GM12878 (cell line): ENCODE results near the gene UBE2E1. TPM values are rescaled to one million over a fixed set of nuclear protein-coding genes. Genes with fewer than 3 reads are reported as not detected.

ENCODE experiments used
- ASH2L ChIP-seq: fragments of 300-600, 200-600 bp; sonication (generic); IDR thresholded peaks from 2 replicates; pipeline ENCODE4 v1.6.1; 2017; ENCODE audit warnings: low read depth, mild to moderate bottlenecking, borderline replicate concordance
- CBFB ChIP-seq: IDR thresholded peaks from 2 replicates; pipeline ENCODE4 v1.6.1; 2016; ENCODE audit warnings: antibody characterized with exemption, low read depth
- DPF2 ChIP-seq: fragments of 450-650 bp; IDR thresholded peaks from 2 replicates; pipeline ENCODE4 v1.6.1; 2017; ENCODE audit warnings: mild to moderate bottlenecking
- EP300 ChIP-seq, 2 experiments: fragments of 150-350 bp in 1 of 2; IDR thresholded peaks; 2 replicates each; pipeline ENCODE4 v1.6.1; 2011 to 2012; ENCODE audit warnings: low read depth in 2 of 2, low read length in 2 of 2, borderline replicate concordance in 1 of 2, improper control_type of control experiment in 1 of 2, inconsistent platforms in 1 of 2; ENCODE audit not compliant: control insufficient read depth in 1 of 2
- GATAD2B ChIP-seq: fragments of 450-650 bp; conservative IDR thresholded peaks from 2 replicates; pipeline ENCODE4 v1.6.1; 2017; ENCODE audit warnings: low read depth, mild to moderate bottlenecking, moderate library complexity
- HDAC6 ChIP-seq: fragments of 200-600 bp; sonication (generic); IDR thresholded peaks from one replicate; pipeline ENCODE4 v1.8.0; 2017; ENCODE audit warnings: antibody characterized with exemption; ENCODE audit not compliant: unreplicated experiment
- HDGF ChIP-seq: fragments of 450-650 bp; IDR thresholded peaks from 2 replicates; pipeline ENCODE4 v1.6.1; 2016; ENCODE audit warnings: antibody characterized with exemption
- IRF3 ChIP-seq: fragments of 450-650 bp; IDR thresholded peaks from 2 replicates; pipeline ENCODE4 v1.6.1; 2014; ENCODE audit warnings: mild to moderate bottlenecking
- JUNB ChIP-seq: IDR thresholded peaks from 2 replicates; pipeline ENCODE4 v1.6.1; 2016; ENCODE audit warnings: antibody characterized with exemption, mild to moderate bottlenecking
- KAT2A ChIP-seq: conservative IDR thresholded peaks from 2 replicates; pipeline ENCODE4 v1.6.1; 2011; ENCODE audit warnings: low read depth, low read length; ENCODE audit not compliant: control insufficient read depth
- MAX ChIP-seq: IDR thresholded peaks from 2 replicates; pipeline ENCODE4 v1.6.1; 2012; ENCODE audit warnings: low read depth, low read length, improper control_type of control experiment
- MXI1 ChIP-seq: fragments of 150-350 bp; IDR thresholded peaks from 2 replicates; pipeline ENCODE4 v1.6.1; 2011; ENCODE audit warnings: low read depth, mild to moderate bottlenecking, inconsistent platforms, low read length, improper control_type of control experiment
- PAX5 ChIP-seq: IDR thresholded peaks from 2 replicates; pipeline ENCODE4 v1.6.1; 2011; ENCODE audit warnings: low read depth, low read length, borderline replicate concordance
- PKNOX1 ChIP-seq: fragments of 450-650 bp; IDR thresholded peaks from 2 replicates; pipeline ENCODE4 v1.6.1; 2016; ENCODE audit warnings: mild to moderate bottlenecking
- RCOR1 ChIP-seq: conservative IDR thresholded peaks from 2 replicates; pipeline ENCODE4 v1.6.1; 2012; ENCODE audit warnings: low read depth, low read length, improper control_type of control experiment
- SREBF1 ChIP-seq: IDR thresholded peaks from 2 replicates; pipeline ENCODE4 v1.6.1; 2012; ENCODE audit warnings: mild to moderate bottlenecking, low read length
- STAT3 ChIP-seq: IDR thresholded peaks from 2 replicates; pipeline ENCODE4 v1.6.1; 2011; ENCODE audit warnings: low read depth, low read length, improper control_type of control experiment
- YY1 ChIP-seq: IDR thresholded peaks from 2 replicates; pipeline ENCODE4 v1.6.1; 2011; ENCODE audit warnings: low read depth, mild to moderate bottlenecking, low read length
- ZBTB40 ChIP-seq: fragments of 450-650 bp; IDR thresholded peaks from 2 replicates; pipeline ENCODE4 v1.6.1; 2016; ENCODE audit warnings: mild to moderate bottlenecking, moderate library complexity, borderline replicate concordance
- ZNF217 ChIP-seq: fragments of 450-650 bp; IDR thresholded peaks from 2 replicates; pipeline ENCODE4 v1.6.1; 2017; ENCODE audit warnings: antibody characterized with exemption, mild to moderate bottlenecking
- ZNF622 ChIP-seq: fragments of 450-650 bp; IDR thresholded peaks from 2 replicates; pipeline ENCODE4 v1.6.1; 2017; ENCODE audit warnings: mild to moderate bottlenecking, inconsistent platforms
- ZSCAN29 ChIP-seq: fragments of 450-650 bp; IDR thresholded peaks from 2 replicates; pipeline ENCODE4 v1.6.1; 2017; ENCODE audit warnings: mild to moderate bottlenecking, moderate library complexity
- polyA plus RNA-seq, 11 experiments: library from polyadenylated mRNA; depleted of rRNA in 4 of 11; unstranded in 6 of 11; stranded (reverse) in 5 of 11; fragments of >200 nt; fragmentation: Nextera tagmentation in 4 of 11; fragmentation: Illumina TruSeq in 1 of 11; extraction: Ambion mirVana in 4 of 11; extraction: Trizol in 1 of 11; gene quantifications; 1 replicate in 1 of 11; 2 replicates in 10 of 11; pipeline versions ENCODE4 v1.2.1 to v1.2.3, GENCODE V29; 2011 to 2016; ENCODE audit warnings: inconsistent platforms in 2 of 11, missing spikeins in 2 of 11, low read depth in 1 of 11
- total RNA-seq, 4 experiments: library from RNA; depleted of rRNA in 3 of 4; stranded (reverse); fragments of >200 nt in 3 of 4; fragmentation: Illumina TruSeq in 1 of 4; extraction: Trizol in 1 of 4; gene quantifications; 2 replicates each; pipeline versions ENCODE4 v1.2.1 to v1.2.3, GENCODE V29; 2013 to 2021
- TF ChIP-seq, protein P1 (sequence below): IDR thresholded peaks from 2 replicates; pipeline ENCODE4 v1.6.1; 2011; ENCODE audit warnings: low read depth, low read length, improper control_type of control experiment, borderline replicate concordance
- TF ChIP-seq, protein P2 (sequence below): IDR thresholded peaks from 2 replicates; pipeline ENCODE4 v1.6.1; 2012; ENCODE audit warnings: low read length, inconsistent platforms

UBE2E1 gene
- total and polyA plus RNA-seq, 10 of the 15 experiments (the other 5 are each of a cell fraction or from before 2014, with no cell fraction given), result 18.7 to 425 (median 147) TPM

DNA sequence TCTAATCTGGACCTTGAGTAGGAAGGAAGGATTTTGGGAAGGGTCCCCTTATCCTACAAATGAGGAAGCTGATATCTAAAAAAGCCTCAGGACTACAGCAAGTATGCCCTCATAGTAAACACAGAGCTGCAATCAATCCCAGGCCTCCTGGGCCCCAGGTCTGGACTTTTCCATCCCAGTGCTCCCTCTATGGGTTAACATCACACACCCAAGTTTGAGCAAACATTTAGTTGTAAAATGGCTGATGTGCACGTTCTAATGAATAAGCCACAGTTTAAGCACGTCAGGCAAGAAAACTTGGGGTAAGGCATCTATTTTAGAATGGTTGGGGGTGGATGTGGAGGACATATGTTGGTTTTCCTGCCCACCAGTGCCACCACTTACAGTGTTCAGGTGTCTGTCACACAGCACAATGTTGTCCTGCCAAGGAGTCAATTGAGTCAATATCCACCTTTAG lies 44.3 kb upstream of the UBE2E1 start (continued):
- no peak for TF ChIP-seq ZBTB40
- no peak for TF ChIP-seq RCOR1
- TF ChIP-seq YY1, result peak; percentile 73; the same call in 1 of the 2 replicates
- TF ChIP-seq HDAC6, result no peak
- no peak for TF ChIP-seq ZNF622
- no peak for TF ChIP-seq SREBF1
- peak; percentile 22; the same call in 1 of the 2 replicates for TF ChIP-seq GATAD2B
- TF ChIP-seq PAX5, result no peak
- TF ChIP-seq EP300 (IDR thresholded peaks at IDR 0.05; ENCODE audit: borderline replicate concordance in 1 of 2, control insufficient read depth in 1 of 2, low read depth in 2 of 2, low read length in 2 of 2), result no peak; a peak in 1 of 4 replicates
- TF ChIP-seq PKNOX1, result no peak
- no peak for TF ChIP-seq ZSCAN29
- TF ChIP-seq MAX, result no peak
- TF ChIP-seq JUNB, result no peak; the same call in 1 of the 2 replicates
- TF ChIP-seq ZNF217, result peak; percentile 3; the same call in 1 of the 2 replicates
- TF ChIP-seq ASH2L, result no peak
- TF ChIP-seq, protein P1, sequence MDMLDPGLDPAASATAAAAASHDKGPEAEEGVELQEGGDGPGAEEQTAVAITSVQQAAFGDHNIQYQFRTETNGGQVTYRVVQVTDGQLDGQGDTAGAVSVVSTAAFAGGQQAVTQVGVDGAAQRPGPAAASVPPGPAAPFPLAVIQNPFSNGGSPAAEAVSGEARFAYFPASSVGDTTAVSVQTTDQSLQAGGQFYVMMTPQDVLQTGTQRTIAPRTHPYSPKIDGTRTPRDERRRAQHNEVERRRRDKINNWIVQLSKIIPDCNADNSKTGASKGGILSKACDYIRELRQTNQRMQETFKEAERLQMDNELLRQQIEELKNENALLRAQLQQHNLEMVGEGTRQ, result no peak
- TF ChIP-seq HDGF, result no peak
- TF ChIP-seq STAT3, result no peak
- no peak for TF ChIP-seq IRF3
- TF ChIP-seq, protein P2, sequence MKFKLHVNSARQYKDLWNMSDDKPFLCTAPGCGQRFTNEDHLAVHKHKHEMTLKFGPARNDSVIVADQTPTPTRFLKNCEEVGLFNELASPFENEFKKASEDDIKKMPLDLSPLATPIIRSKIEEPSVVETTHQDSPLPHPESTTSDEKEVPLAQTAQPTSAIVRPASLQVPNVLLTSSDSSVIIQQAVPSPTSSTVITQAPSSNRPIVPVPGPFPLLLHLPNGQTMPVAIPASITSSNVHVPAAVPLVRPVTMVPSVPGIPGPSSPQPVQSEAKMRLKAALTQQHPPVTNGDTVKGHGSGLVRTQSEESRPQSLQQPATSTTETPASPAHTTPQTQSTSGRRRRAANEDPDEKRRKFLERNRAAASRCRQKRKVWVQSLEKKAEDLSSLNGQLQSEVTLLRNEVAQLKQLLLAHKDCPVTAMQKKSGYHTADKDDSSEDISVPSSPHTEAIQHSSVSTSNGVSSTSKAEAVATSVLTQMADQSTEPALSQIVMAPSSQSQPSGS, result no peak
- no peak for TF ChIP-seq KAT2A
- TF ChIP-seq MXI1, result no peak
- peak; percentile 26; the same call in 1 of the 2 replicates for TF ChIP-seq CBFB
- TF ChIP-seq DPF2, result peak; percentile 27; the same call in 1 of the 2 replicates
